T-helper 2 cell treated with Interferon-gamma antibody and Interleukin-4, amounts not matched to agents 100 ng/mL and 5 ng/mL, for 36 hours (primary cell): ENCODE results near the gene ZNF76. TPM values are rescaled to one million over a fixed set of nuclear protein-coding genes. Genes with fewer than 3 reads are reported as not detected.
"Not testable (repeated sequence)": the region's sequence is repeated elsewhere in the genome, so short reads cannot be mapped to it uniquely, and the experiment has no call there.

Experiments
- intact Hi-C: fragments of 100-400 bp; cut with micrococcal nuclease; formaldehyde crosslinking; loops from one replicate; pipeline ENCODE4 v1.15.1; 2023
- total RNA-seq: library from RNA; stranded (reverse); gene quantifications from 2 replicates; pipeline ENCODE4 v1.2.3, GENCODE V29; 2022

The ZNF76 gene
- total RNA-seq, 1 donor from 2014 or later = 40.7 TPM

DNA sequence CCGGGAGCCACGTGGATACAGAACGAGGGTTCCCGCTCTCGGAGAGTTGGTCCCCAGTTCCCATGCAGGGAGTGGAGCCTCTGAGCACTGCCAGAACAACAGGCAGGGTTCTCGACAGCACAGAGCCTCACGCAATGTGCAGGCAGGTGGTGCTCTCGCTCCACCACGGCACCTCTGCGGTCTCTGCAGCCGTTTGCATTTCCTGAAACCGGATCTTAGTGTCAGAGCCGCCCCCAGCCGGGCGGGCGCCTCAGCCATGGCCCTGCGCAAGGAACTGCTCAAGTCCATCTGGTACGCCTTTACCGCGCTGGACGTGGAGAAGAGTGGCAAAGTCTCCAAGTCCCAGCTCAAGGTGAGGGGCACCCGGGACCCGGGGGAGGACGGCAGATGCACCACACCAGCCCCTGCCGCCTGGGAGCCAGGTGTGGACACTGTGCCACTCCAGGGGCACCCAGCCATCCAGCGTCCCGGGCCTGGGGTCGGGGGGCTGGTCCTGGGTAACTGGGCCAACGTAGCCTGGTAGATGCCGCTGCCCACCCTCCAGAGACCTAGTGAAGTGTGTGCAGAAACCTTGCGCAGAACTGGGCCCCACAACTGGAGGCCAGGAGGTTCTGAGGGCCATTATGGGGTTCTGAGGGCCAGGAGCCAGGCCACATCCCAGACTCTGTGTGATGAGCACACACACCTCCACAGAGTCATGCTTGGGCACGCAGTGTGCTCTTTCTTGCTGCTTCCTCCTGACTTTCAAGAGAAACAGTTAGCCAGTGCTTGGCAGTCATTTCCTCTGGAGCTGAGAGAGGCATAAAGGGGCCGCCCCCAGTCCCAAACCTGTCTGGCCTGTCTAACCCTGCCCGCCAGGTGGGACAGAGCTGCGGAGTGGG lies 38.3 kb downstream of the ZNF76 start, which contains the start of gene DEF6:
DEF6 (plus strand) TSS at position 218 of the 881 bp plus-strand sequence; CDS start at position 257, 39 bp downstream.
- intact Hi-C loops = loop anchor here (1.0 to 2.0 kb wide), 6 partner anchors 13 to 254 kb away; partner anchors contain the start of genes PPARD and RPL10A

GRCh38 chr6:35298625-35299140 lies 39.1 kb downstream of the ZNF76 start:
- intact Hi-C loops = no loop called here

DNA sequence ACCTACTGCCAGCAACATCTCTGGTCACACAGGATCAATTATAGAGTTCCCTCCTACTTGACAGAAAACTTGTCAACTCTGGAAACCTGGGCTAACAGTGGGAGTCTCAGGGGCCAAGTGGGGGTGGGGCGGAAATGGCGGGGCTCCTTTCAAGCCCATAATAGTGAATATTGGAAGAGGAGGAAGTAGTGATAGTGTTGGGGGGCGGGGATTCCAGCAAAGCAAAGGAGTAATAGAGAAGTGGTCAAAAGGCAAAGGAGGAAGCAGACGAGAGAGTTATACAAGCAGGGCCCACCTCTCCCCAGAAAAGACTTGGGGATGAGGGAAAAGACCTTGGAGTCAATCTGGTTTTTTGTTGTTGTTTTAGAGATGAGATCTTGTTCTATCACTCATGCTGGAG lies 40.1 kb downstream of the ZNF76 start:
- intact Hi-C loops = no loop called here

GRCh38 chr6:35300848-35301247 lies 41.3 kb downstream of the ZNF76 start:
- intact Hi-C loops = no loop called here

DNA sequence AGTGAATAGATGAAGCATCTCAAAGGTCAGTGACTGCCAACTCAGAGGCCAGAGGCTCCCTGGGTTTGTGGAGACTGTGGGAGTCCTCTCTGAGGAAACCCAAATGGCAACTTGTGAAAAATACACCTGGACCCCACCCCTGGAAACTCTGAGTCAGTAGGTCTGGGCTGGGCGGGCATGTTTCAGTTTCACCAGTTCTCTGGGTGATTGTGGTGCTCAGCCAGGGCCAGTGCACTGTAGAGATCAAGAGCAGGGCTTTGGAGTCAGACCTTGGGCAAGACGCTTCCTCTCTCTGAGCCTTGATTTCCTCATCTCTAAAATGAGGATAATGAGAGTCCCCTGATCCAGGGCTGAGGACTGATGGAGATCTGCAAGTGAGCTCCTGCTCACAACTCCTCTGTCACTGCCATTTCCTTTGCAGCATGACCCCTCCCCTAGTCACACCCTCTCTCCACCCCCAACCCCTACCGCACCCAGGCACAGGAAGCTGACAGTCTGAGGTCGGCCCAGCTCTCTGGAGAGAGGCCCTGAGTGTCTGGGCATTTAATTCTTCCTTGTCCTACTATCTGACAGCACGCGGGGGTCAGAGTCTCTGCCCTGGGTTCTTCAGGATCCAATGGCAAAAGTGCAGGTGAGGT lies 43.2 kb downstream of the ZNF76 start:
- intact Hi-C loops = loop anchor here (1.0 to 2.0 kb wide), 4 partner anchors 9 to 426 kb away; partner anchors contain the start of gene RPL10A

GRCh38 chr6:35304299-35304698 lies 44.8 kb downstream of the ZNF76 start:
- intact Hi-C loops = no loop called here

DNA sequence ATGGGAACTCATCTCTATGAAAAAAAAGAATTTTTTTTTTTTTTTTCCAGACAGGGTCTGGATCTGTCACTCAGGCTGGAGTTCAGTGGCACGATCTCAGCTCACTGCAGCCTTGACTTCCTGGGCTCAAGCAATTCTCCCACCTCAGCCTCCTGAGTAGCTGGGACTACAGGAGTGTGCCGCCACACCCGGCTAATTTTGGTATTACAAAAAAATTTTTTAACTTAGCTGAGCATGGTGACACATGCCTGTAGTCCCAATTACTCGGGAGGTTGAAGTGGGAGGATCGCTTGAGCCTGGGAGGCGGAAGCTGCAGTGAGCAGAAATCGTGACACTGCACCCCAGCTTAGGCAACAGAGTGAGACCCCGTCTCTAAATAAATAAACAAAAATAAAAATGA lies 45.6 kb downstream of the ZNF76 start:
- intact Hi-C loops = no loop called here

DNA sequence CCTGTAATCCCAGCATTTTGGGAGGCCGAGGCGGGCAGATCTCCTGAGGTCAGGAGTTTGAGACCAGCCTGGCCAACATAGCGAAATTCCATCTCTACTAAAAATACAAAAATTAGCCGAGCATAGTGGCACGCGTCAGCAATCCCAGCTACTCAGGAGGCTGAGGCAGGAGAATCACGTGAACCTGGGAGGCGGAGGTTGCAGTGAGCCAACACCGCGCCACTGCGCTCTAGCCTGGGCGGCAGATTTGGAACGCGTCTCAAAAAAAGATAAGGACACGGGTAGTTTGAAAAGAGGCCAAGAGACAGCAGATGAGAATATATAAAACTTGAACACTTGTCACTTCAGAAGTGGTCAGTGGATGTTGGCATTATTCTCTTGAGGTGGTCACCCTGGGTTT lies 47.6 kb downstream of the ZNF76 start:
- intact Hi-C loops = not testable (repeated sequence)

- intact Hi-C loops = not testable (repeated sequence)
Observed at GRCh38 chr6:35308543-35308942, 49.0 kb downstream of the ZNF76 start.

- intact Hi-C loops = loop anchor here (2.0 kb wide), 1 partner anchor 13 kb away; the partner anchor contains the start of gene DEF6
Observed at GRCh38 chr6:35309611-35310264, 50.2 kb downstream of the ZNF76 start.

GRCh38 chr6:35310265-35310831 lies 50.8 kb downstream of the ZNF76 start:
- intact Hi-C loops = loop anchor here (2.0 kb wide), 1 partner anchor 14 kb away; the partner anchor contains the start of gene DEF6

- intact Hi-C loops = loop anchor here (1.0 to 2.0 kb wide), 2 partner anchors 9 to 15 kb away; partner anchors contain the start of gene DEF6
Observed at GRCh38 chr6:35311390-35312075, 52.0 kb downstream of the ZNF76 start.

- intact Hi-C loops = no loop called here
Observed at GRCh38 chr6:35312076-35312800, 52.7 kb downstream of the ZNF76 start.

DNA sequence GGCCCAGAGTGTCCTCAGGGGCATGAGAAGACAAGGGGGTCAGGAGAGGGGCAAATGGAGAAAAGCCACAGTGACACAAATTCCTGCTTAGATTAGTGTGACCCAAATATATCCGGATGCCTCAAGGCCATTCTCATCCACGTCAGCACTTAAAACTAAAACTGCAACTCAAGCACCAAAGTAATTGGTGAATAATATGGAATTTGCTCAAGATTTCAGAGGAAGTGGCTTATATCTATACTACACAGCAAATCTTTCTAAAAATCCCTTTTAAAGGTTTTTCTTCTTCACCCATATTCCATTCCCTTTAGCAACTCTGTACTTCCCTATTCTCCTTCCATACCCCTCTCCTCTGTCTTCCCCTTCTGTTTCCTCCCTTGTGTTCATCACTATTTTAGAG lies 53.3 kb downstream of the ZNF76 start:
- intact Hi-C loops = no loop called here

- intact Hi-C loops = no loop called here
Observed at GRCh38 chr6:35317483-35318195, 58.1 kb downstream of the ZNF76 start.

GRCh38 chr6:35318196-35319171 lies 58.9 kb downstream of the ZNF76 start:
- intact Hi-C loops = no loop called here

- intact Hi-C loops = no loop called here
Observed at GRCh38 chr6:35319346-35320030, 60.0 kb downstream of the ZNF76 start.
